KOPT-K1 (cell line): Measurements from ENCODE around the gene OSGIN1.

Experiments used
- H3K27ac ChIP-seq: fragments of 200-600 bp; sonication (generic); 2 replicates; pipeline ENCODE4 v1.5.1; 2016; ENCODE audit warnings: antibody characterized with exemption, mild to moderate bottlenecking, low read depth, low read length; ENCODE audit not compliant: poor library complexity, severe bottlenecking
- H3K36me3 ChIP-seq: fragments of 200-600 bp; sonication (generic); 2 replicates; pipeline ENCODE4 v1.5.1; 2017; ENCODE audit warnings: antibody characterized with exemption, mild to moderate bottlenecking, low read length, moderate library complexity; ENCODE audit not compliant: insufficient read depth
- H3K9me3 ChIP-seq: fragments of 200-600 bp; sonication (generic); 2 replicates; pipeline ENCODE4 v1.5.1; 2017; ENCODE audit warnings: antibody characterized with exemption, low read length, mild to moderate bottlenecking; ENCODE audit not compliant: insufficient read depth, poor library complexity, severe bottlenecking

OSGIN1 gene

GRCh38 chr16:84007965-84008364 lies 54.9 kb downstream of the OSGIN1 start:
- H3K27ac ChIP-seq, result no peak overlapping the region
- no peaks in the 10 kb centered on the region for H3K36me3 ChIP-seq
- H3K9me3 ChIP-seq, result no peaks in the 10 kb centered on the region

DNA sequence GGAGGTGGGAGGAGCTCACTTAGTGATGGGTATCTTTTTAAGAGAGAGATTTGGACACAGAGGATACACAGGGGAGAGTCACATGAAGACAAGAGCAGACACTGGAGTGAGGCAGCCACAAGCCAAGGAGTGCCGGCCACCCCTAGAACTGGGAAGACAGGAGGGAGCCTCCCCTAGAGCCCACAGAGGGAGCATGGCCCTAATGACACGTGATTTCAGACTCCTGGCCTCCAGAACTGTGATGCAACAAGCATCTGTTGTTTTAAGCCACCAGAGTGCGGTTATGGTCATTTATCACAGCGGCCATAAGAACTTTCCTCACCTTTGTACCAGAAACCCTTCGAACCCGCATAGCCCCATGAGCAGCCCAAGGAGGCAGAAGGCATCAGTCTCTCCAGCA lies 56.2 kb downstream of the OSGIN1 start:
- Histone ChIP-seq H3K36me3 (no peaks in the 10 kb centered on the region), H3K27ac (no peak overlapping the region), H3K9me3 (peaks cover 1% of the 10 kb centered on the region)

GRCh38 chr16:84013787-84014569 lies 60.9 kb downstream of the OSGIN1 start:
- Histone ChIP-seq H3K36me3 (no peaks in the 10 kb centered on the region), H3K9me3 (peaks cover 41% of the 10 kb centered on the region), H3K27ac (no peak overlapping the region)

GRCh38 chr16:84014570-84015327 lies 61.7 kb downstream of the OSGIN1 start:
- no peak overlapping the region for H3K27ac ChIP-seq
- H3K36me3 ChIP-seq, result no peaks in the 10 kb centered on the region
- peaks cover 49% of the 10 kb centered on the region for H3K9me3 ChIP-seq

- Histone ChIP-seq H3K9me3 (peaks cover 56% of the 10 kb centered on the region), H3K36me3 (no peaks in the 10 kb centered on the region)
These were observed 62.4 kb downstream of the OSGIN1 start for GRCh38 chr16:84015399-84015798.

More at GRCh38 chr16:84015399-84015798, 62.4 kb downstream of the OSGIN1 start:
- no peak overlapping the region for H3K27ac ChIP-seq
